HG02973 (cell line): ENCODE results near the gene PKIG.
"Not testable (repeated sequence)": the region's sequence is repeated elsewhere in the genome, so short reads cannot be mapped to it uniquely, and the experiment has no call there.

Experiments
- ATAC-seq: cut with Tn5 transposase; IDR thresholded peaks from one replicate; pipeline ENCODE4 v1.9.1; 2021; ENCODE audit warnings: moderate library complexity; ENCODE audit not compliant: unreplicated experiment

The PKIG gene

DNA sequence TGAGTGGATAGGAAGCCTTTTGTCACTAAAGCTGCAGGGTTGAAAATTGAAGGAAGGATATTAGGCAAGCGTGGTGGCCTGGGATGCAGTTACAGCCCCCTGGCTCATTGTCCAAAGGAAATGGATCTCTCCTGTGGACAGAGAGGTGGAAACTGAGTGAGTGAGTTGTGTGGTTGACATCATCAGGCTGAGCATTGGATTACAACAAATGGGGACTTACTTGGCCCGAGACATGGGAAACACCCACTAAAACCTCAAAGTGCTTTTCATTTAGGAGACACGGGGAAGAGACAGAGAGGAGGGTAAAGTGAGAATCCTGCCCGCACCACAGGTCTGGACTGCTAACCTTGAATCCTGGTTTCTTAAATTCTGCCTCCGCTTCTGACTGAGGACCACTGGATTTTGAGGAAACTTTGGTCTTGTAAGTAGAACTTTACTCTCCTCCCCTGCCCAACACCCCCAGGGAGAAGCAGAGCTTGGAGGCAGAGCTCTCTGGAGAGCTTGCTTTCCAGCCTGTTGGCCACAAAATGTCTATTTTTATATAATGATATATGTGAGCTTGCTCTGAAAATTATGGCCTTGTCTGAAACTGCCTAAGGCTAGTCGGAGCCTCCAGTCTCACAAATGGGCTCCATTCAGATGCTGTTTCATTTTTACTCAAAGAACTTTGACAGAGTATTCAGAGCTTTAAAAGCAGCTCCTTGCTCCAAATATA is at the start of gene PKIG:
TSS of gene PKIG (plus strand) at position 269 of the 715 bp plus-strand sequence. CDS start 31,978 bp downstream, outside the sequence.
- no peak for ATAC-seq

DNA sequence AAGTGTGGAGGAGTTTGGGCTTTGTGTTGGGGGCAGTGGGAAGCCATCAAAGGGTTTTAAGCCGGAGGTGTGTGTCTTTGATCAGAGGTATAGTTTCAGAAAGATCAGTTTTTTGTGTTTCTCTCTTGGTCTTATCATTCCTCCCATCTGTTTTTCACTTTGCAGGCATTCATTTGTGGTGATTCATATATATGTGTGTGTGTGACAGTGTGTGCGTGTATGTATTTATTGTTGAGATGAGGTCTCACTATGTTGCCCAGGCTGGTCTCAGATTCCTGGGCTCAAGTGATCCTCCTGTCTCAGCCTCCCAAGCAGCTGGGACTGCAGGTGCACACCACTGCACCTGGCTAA is 49.4 kb upstream of the PKIG start:
- ATAC-seq: no peak

DNA sequence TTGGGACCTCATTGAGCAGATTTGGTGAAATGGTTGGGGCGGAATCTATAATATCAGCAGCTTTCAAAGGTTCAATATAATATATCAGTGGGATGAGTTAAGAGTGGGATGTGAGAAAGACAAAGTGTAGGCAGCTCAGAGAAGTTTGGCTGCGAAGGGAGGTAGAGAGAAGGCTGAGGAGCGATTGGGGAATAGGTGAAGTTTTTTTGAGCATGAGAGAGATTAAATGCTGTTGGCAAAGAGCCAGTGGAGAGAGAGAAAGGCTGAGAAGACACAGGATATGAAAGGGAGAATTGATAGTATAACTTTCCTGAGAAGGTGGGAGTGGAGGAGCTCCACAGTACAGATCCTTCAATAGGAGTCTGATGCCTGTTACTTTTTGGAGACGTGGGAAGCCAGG is 48.5 kb upstream of the PKIG start:
- no peak for ATAC-seq

DNA sequence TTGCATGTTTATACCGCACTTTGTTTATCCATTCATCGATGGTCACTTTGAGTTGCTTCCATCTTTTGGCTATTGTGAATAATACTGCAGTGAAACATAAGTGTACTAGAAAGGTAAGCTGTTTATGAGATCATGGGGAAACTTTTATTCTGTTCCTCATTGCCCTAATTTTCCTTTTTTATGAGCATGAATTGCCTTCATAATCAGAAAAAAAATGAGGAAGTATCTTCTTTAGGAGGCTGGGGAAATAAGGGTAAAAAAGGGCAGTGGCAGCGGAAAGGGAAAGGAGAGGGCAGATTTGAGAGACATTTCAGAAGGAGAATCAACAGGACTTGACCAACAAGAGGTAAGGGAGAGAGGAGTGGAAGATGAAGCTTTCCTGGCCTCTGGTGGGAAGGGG is 46.2 kb upstream of the PKIG start:
- no peak for ATAC-seq

DNA sequence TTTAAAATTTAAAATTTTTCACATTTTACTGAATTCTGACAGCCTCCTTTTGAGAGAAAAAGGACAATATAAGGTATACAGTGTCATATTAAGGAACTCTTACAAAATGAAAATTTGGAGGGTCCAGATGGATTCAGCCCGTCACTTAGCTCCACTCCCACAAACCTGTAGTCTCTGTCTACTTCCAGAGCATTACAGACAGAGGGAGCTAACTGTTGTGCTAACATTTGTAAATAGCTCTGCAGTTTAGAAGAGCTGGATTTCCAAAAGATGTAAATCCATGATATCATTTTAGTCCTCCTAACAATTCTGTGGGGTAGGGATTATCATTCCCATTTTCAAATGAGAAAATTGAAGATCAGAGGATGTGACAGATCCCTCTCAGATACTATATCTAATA is 44.4 kb upstream of the PKIG start:
- ATAC-seq: no peak

DNA sequence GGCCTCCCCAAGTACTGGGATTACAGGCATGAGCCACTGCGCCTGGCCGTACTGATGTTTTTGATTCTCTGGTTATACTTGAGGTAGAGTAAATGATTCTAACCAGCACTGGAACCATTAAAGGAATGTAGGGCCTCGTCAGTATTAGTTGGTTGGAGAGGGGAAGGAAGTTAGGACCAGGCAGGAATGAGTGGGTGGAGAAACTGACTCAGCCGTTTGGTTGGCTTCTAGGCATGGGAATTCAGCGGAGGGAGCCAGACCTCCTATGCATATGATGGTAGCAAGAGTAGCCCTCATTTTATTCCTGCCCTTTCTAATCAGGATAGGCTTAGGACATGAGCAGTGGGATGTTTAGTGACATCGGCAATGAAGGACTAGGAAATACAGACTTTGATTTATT is 41.5 kb upstream of the PKIG start:
- ATAC-seq: no peak

DNA sequence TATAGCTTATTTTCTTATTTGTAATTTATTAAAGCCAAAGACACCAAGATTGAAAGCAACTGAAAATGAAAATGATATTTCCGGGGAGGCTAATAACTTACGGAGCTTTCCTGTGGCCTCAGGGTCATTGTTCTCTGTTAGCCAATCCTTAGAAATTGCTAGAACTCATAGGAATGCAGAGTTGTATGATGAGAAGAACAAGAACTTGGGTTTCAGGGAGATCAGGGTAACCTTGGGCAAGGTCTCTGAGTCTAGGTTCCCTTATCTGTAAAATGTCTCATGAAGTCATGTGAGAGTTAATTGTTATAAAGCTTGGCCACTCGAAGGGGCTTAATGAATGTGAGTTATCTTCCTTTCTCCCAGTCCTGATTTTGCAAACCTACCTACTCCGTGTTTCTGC is 40.4 kb upstream of the PKIG start:
- no peak for ATAC-seq

DNA sequence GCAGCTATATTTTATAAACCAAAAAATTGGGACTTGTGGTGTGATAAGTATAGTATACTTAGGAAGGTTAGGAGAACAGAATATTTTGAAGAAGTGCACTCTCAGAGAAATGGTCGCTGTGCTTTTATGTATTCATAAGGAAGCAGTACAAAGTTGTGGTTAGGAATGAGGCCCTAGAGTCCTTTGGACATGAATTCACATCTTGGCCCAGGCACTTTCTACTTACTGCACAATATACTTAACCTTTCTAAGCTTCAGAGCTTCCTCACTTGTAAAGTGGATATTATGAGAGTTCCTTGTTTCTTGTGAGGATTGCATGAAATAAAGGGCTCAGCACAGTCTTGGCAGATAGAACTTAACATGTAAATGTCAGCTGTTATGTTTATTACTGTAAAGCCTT is 39.5 kb upstream of the PKIG start:
- no peak for ATAC-seq

DNA sequence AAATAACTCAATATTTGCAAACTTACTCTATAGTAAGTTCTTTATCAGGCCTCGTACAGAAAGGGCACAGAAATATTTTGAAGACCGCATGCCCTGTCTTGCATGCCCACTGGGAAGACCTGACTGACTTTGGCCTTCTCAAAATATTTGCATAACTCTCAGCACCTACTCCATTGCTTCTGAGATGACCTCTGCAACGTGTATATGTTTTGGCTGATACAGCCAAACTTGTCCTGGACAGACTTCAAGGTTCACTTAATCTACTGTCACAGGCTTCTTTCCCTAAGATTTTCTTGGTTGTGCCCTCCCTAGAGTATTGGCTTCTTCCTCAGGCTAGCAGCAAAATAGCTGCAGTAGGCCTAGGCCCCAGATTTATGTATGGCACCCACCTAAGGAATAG is 39.0 kb upstream of the PKIG start:
- no peak for ATAC-seq

DNA sequence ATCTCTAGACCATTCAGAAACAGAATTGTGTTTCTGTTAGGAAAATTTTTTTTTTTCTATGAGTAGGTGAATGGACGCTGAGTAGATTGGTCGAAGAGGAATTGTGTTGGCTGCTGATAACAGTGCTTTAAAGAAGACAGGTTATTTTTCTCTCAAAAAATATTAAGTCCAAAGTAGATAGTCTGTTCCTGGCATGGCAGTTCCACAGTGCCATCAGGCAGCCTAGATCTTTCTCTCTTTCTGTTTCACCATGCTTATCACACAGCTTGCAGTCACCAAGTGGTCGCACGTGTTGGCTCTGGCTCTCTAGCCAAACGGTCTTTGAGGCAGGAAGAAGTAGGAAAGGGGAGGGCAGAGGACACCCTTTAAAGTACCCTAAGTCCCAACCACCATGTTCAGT is 38.1 kb upstream of the PKIG start:
- ATAC-seq: no peak

DNA sequence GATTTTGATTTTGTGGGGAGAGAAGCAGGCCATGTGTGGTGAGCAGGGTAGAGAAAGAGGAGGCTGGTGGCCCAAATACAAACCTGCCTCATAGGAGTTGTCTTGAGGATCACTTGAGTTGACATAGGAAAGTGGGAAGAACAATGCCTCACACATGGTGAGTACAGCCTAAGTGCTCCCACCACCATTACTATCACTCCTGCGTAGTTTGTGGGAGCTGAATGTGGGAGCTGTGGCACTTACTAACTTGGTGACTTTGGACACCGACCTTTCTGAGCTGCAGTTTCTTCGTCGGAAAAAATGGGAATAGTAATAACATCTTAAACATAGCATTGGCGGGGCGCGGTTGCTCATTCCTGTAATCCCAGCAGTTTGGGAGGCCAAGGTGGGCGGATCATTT is 35.0 kb upstream of the PKIG start:
- no peak for ATAC-seq

DNA sequence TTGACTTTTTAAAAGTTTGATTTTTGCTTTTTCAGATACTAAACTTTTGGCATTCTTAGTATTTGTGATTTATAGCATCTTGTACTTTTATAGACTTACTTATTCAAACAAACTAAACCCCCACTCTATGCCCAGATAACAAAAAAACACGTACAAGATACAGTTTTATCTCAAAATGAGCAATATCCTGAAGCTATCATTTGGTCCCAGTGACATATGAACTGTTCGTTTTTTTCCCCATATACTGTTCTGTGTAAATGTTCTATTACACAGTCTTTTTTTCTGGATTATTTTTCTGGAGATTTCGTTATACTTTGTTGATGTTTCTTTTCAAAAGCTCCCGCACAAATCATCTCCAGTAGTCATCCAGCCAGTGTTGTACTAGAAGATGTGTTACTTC is 33.3 kb upstream of the PKIG start:
- no peak for ATAC-seq

DNA sequence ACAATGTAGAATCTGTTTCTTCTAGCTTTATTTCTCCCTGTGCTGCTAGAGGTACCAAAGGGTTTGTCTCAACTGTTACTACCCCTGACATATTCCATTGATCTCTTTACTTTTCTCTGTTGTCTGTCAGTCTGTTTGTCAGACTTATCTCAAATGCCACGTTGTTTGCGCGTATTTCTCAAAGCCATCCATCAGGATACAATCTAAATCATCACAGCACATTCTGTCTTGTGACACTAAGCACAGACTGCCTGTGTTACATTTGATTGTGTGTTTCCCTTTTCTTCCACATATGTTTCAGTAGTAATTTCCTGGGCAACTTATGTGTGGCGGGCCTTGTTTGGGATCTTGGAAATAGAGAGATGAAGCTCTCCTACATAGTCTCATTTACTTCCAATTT is 30.3 kb upstream of the PKIG start:
- no peak for ATAC-seq

DNA sequence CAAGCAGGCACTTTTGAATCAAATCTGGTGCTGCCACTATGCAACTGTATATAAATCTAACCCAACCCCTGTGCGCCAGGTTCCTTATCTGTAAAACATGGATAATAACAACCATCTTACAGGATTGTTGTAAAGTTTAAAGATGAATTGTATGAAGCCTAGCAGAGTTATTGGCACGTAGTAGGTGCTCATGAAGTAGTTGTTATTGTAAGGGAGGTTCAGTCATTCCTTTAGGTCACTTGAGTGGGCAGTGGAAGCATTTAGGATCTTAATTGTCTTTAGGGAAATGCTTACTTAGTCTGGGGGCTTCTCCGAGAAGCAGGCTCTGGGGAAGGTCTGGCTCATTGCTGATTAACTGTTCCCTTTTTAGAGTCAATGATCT is 29.8 kb upstream of the PKIG start:
- no peak for ATAC-seq

DNA sequence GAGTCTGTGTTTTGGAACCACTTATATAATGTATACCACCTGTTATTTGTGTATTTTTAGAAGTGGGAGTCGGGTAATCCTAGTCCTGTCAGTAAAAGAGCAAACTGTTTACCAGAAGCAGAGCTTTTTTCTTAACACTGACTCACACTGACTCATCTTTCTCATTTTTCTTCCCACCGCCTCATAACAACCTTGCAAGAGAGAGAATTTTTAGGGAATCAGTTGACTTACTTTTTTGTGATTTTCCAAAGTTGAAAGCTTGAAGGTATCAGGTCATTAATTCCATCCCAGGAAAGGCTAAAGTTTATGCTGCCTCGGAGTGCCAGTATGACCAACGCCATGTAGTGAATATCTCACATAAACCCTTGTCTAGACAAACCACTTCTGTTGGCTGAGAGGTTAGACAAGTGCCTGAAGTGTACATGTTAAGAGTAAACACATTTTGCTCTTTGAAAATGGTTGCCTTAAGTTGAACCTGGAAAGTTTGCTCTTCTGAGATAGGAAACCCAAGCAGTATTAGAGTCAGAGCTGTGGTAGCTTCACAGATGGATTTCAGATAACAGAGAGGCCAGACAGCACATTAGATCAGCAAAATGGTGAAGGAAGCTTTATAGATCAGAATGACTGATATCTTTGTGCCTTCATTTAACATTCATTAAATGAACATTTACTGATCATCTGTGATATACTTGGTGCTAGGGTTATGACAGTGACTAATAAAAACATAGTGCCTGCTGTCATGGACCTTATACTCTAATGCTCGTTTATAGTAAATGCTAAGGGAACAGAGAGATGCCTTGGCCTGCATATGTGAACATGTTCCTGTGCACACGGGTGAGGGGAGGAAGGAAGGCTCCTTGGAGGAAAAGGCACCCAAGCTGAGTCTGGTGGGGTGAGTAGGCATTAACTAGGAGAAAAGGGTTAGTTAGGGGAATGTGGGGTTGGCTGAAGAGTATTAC is 29.1 kb upstream of the PKIG start:
- ATAC-seq: no peak

DNA sequence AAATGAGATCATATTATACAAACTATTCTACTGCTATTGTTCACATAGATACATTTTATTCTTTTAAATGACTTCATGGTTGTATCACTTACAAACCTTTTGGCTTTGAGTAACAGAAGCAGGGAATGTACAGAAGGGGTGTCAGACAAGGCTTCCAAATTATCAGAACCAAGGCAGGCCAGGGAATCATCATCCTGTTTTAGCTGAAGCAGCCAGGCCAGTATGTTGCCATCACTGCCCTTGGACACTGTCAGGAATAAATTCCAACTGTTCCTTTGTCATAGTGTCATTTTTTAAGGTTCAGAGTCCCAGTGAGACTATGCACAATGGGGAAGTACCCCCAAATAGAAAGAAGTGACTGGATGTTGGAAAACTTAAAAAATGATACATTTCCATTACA is 23.1 kb upstream of the PKIG start:
- ATAC-seq: no peak

DNA sequence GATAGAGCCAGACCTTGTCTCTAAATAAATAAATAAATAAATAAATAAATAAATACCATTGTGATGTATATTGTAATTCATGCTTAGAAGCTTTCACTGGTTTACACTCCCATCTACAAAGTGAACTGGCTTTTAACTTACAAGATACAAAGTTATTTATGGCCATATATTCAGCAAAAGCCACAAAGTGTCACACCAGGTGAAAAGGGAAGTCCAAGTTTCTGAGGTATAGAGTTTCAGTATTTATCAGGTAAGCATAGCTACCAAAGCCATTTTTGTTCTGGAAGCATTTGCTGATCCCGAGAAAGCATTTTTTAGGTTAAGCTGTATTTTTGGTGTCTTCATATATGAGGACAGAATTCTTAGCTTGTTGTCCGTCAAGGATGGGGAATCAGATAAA is 22.1 kb upstream of the PKIG start:
- no peak for ATAC-seq

DNA sequence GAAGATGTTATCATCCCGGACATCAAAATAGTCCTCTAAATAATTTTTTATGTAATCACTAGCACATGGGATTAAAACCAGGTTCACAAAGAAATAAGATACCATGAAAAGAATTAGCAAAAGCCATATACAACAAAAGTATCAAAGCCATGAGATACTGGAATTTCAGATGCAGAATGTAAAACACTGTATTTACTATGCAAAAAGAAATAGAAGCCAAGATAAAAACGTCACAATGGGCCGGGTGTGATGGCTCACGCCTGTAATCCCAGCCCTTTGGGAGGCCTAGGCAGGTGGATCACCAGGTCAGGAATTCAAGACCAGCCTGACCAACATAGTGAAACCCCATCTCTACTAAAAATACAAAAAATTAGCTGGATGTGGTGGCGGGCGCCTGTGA is 21.6 kb upstream of the PKIG start:
- ATAC-seq: not testable (repeated sequence)

DNA sequence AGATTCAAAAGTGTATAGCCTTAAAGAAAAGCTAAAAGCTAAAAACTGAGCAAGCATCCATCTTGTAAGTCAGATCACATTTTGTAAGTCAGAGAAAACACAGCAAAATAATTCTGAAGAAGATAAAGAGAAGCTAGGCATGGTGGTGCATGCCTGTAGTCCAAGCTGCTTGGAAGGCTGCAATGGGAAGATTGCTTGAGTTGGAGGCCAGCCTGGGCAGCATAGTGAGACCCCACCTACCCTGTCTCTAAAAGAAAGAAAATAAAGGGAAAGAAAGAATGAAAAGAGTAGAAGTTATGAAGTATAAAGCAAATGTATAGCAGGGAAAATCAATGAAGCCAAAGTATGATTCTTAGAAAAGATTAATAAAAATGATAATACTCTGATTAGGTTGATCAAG is 20.5 kb upstream of the PKIG start:
- ATAC-seq: no peak

DNA sequence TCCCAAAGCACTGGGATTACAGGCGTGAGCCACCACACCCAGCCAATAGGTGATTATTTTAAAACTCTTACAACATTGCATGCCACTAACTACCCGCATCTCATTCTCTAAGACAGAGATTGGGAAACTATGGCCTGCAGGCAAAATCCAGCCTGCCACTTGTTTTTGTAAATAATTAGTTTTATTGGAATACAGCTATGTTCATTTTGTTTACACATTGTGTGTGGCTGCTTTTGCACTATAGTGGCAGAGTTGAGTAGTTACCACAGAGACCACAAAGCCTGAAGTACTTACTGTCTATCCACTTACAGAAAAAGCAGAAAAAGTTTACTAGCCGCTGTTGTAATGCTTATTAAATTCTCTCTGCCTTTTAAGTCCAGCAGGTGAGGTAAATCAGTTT is 16.4 kb upstream of the PKIG start:
- ATAC-seq: no peak

DNA sequence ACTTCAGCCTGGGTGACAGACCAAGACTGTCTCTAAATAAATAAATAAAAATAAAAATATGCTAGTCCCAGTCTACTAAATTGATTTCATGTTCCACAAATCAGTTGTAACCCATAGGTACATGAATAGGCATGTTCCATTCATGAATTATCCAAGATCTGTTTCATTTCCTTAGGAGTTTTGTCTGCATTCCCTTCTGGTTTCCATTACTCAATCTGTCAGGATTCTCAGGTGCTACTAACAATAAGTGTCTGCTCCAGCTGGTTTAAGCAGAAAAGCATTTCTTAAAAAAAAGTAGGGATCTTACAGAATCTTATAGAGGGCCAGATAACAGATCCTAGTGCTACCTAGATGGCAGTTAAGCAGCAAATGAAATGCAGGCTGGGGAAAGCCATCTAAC is 15.6 kb upstream of the PKIG start:
- ATAC-seq: no peak

DNA sequence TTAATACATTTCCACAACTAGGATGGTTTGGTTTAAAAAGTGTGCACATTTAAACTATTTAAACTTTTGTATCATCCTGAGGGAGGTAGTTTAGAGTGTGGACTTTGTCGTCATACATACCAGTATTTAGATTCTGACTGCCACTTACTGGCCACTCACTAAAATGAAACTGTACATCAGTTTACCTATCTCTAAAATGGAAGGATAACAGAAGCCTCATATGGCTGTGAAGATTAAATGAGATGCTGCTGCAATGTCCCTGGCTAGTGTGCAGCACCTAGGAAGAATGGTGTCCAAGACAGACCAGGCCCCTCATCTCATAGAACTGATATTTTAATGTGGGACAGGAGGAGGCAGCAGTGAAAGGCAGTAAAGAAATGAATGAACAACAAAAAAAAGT is 12.0 kb upstream of the PKIG start:
- ATAC-seq: no peak
